GM18502 (cell line): ENCODE results near the gene SYNE3.

ENCODE experiments used
- ATAC-seq: cut with Tn5 transposase; IDR thresholded peaks from one replicate; pipeline ENCODE4 v1.9.1; 2021; ENCODE audit warnings: mild to moderate bottlenecking; ENCODE audit not compliant: unreplicated experiment, poor library complexity

Gene SYNE3

GRCh38 chr14:95509495-95509894 is 7.0 kb downstream of the SYNE3 start:
- ATAC-seq = no peak

GRCh38 chr14:95508377-95508776 is 8.1 kb downstream of the SYNE3 start:
- ATAC-seq = no peak

- peak; percentile 34 for ATAC-seq
These were observed 8.7 kb downstream of the SYNE3 start for GRCh38 chr14:95507701-95508103.

- no peak for ATAC-seq
These were observed 9.3 kb downstream of the SYNE3 start for GRCh38 chr14:95507174-95507573.

- ATAC-seq = no peak
These were observed 11.3 kb downstream of the SYNE3 start for GRCh38 chr14:95505030-95505589.

GRCh38 chr14:95504135-95505029 is 12.1 kb downstream of the SYNE3 start:
- peak; percentile 42 for ATAC-seq

- ATAC-seq = peak; percentile 58
These were observed 12.9 kb downstream of the SYNE3 start for GRCh38 chr14:95503365-95504134.

GRCh38 chr14:95502381-95502950 is 14.0 kb downstream of the SYNE3 start:
- no peak for ATAC-seq

GRCh38 chr14:95500772-95501401 is 15.6 kb downstream of the SYNE3 start:
- no peak for ATAC-seq

- no peak for ATAC-seq
These were observed 16.2 kb downstream of the SYNE3 start for GRCh38 chr14:95500201-95500681.

GRCh38 chr14:95499354-95499750 is 17.1 kb downstream of the SYNE3 start:
- ATAC-seq = no peak

- ATAC-seq = no peak
These were observed 17.7 kb downstream of the SYNE3 start for GRCh38 chr14:95498622-95499353.

GRCh38 chr14:95497561-95498011 is 18.9 kb downstream of the SYNE3 start:
- ATAC-seq = no peak

- no peak for ATAC-seq
These were observed 19.7 kb downstream of the SYNE3 start for GRCh38 chr14:95496690-95497259.

- peak; percentile 4 for ATAC-seq
These were observed 20.3 kb downstream of the SYNE3 start for GRCh38 chr14:95496111-95496681.

- peak; percentile 89 for ATAC-seq
These were observed 20.9 kb downstream of the SYNE3 start for GRCh38 chr14:95495538-95496025.

- no peak for ATAC-seq
These were observed 21.4 kb downstream of the SYNE3 start for GRCh38 chr14:95495076-95495475.

GRCh38 chr14:95494456-95494855 is 22.0 kb downstream of the SYNE3 start:
- ATAC-seq = no peak

GRCh38 chr14:95493976-95494375 is 22.5 kb downstream of the SYNE3 start:
- no peak for ATAC-seq
